HG03575 (cell line): Measurements from ENCODE around the gene LRRC41.
"Not testable (repeated sequence)": the region's sequence is repeated elsewhere in the genome, so short reads cannot be mapped to it uniquely, and the experiment has no call there.

Experiments
- ATAC-seq: cut with Tn5 transposase; IDR thresholded peaks from one replicate; pipeline ENCODE4 v1.9.1; 2021; ENCODE audit not compliant: unreplicated experiment, insufficient number of reproducible peaks, low FRiP score; ENCODE audit errors: extremely low read depth

LRRC41 gene

GRCh38 chr1:46248122-46248920 is 55.1 kb downstream of the LRRC41 start:
- no peak for ATAC-seq

- ATAC-seq = no peak
These were observed 55.8 kb downstream of the LRRC41 start, which contains the start of gene RAD54L for GRCh38 chr1:46247436-46248121. RAD54L (plus strand) TSS chr1:46247763; CDS start chr1:46248406, 643 bp downstream.

- no peak for ATAC-seq
These were observed 56.6 kb downstream of the LRRC41 start for GRCh38 chr1:46246548-46247435.

DNA sequence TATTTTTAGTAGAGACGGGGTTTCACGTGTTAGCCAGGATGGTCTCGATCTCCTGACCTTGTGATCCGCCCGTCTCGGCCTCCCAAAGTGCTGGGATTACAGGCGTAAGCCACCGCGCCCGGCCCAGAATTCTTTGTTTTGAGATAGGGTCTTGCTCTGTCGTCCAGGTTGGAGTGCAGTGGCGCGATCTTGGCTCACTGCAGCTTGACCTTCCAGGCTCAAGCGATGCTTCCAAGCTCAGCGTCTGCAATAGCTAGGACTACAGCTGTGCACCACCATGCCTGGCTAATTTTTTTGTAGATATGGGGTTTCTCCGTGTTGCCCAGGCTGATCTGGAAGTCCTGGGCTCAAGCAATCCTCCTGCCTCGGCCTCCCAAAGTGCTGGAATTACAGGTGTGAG is 57.3 kb downstream of the LRRC41 start:
- ATAC-seq = not testable (repeated sequence)

- ATAC-seq = no peak
These were observed 58.6 kb downstream of the LRRC41 start for GRCh38 chr1:46244656-46245371.

DNA sequence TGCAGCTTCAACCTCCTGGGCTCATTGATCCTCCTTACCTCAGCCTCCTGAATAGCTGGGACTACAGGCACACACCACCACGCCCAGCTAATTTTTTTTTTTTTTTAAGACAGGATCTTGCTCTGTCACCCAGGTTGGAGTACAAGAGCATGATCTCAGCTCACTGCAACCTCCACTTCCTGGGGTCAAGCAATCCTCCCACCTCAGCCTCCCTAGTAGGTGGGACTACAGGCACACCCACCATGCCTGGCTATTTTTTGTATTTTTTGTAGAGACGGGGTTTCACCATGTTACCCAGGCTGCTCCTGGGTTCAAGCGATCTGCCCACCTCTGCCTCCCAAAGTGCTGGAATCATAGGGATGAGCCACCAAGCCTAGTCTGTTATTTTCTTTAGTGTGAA is 59.6 kb downstream of the LRRC41 start:
- ATAC-seq = not testable (repeated sequence)

GRCh38 chr1:46242918-46243317 is 60.5 kb downstream of the LRRC41 start:
- ATAC-seq = no peak

DNA sequence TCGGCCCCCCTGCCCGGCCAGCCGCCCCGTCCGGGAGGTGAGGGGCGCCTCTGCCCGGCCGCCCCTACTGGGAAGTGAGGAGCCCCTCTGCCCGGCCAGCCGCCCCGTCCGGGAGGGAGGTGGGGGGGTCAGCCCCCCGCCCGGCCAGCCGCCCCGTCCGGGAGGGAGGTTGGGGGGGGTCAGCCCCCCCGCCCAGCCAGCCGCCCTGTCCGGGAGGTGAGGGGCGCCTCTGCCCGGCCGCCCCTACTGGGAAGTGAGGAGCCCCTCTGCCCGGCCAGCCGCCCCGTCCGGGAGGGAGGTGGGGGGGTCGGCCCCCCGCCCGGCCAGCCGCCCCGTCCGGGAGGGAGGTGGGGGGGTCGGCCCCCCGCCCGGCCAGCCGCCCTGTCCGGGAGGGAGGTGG is 61.7 kb downstream of the LRRC41 start:
- not testable (repeated sequence) for ATAC-seq

DNA sequence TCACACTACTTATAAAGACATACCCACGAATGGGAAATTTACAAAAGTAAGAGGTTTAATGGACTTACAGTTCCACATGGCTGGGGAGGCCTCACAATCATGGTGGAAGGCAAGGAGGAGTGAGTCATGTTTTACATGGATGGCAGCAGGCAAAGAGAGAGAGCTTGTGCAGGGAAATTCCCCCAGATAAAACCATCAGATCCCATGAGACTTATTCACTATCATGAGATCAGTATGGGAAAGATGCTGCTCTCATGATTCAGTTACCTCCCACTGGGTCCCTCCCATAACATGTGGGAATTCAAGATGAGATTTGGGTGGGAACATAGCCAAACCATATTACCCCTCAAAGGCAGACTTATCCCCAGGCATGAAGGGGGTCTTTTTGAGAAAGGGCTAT is 64.6 kb downstream of the LRRC41 start:
- ATAC-seq = not testable (repeated sequence)

DNA sequence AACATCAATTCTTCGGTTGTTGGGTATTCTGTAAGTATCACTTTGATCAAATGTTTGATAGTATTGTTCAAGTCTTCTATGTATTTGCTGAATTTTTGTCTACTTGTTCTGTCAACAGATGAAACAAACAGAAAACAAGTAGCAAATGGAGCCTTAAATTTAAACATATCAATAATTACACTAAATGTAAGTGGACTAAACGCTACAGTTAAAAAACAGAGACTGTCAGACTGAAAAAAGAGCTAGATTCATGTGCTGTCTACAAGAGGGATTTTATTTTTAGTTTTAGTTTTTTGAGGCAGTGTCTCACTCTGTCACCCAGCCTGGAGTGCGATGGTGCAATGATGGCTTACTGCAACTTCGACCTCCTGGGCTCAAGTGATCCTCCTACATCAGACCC is 66.5 kb downstream of the LRRC41 start:
- no peak for ATAC-seq

GRCh38 chr1:46231231-46231630 is 72.2 kb downstream of the LRRC41 start:
- ATAC-seq = not testable (repeated sequence)
